Fibroblast of lung (primary cell): ENCODE data around the gene OGG1. TPM values are rescaled to one million over a fixed set of nuclear protein-coding genes. Genes with fewer than 3 reads are reported as not detected.
"Not testable (repeated sequence)": the region's sequence is repeated elsewhere in the genome, so short reads cannot be mapped to it uniquely, and the experiment has no call there.

Experiments
- DNase-seq, 2 donors: peaks; one replicate each; pipeline versions ENCODE4 v3.0.0 to v3.0.0-alpha.2; 2010; ENCODE audit warnings: low read depth in 2 of 2
- H2AFZ ChIP-seq: 2 replicates; pipeline ENCODE4 v1.5.1; 2012; ENCODE audit warnings: low read length, control low read depth, inconsistent platforms
- H3K27ac ChIP-seq: 2 replicates; pipeline ENCODE4 v1.5.1; 2011; ENCODE audit warnings: low read length, control low read depth; ENCODE audit not compliant: insufficient read depth
- H3K27me3 ChIP-seq: 2 replicates; pipeline ENCODE4 v1.5.1; 2011; ENCODE audit warnings: mild to moderate bottlenecking, low read length; ENCODE audit not compliant: control insufficient read depth, insufficient read depth
- H3K36me3 ChIP-seq: 2 replicates; pipeline ENCODE4 v1.5.1; 2011; ENCODE audit warnings: low read length; ENCODE audit not compliant: control insufficient read depth, insufficient read depth
- H3K4me1 ChIP-seq: 2 replicates; pipeline ENCODE4 v1.5.1; 2011; ENCODE audit warnings: low read length; ENCODE audit not compliant: control insufficient read depth, insufficient read depth; ENCODE audit errors: extremely low read depth
- H3K4me2 ChIP-seq: 2 replicates; pipeline ENCODE4 v1.5.1; 2011; ENCODE audit warnings: low read length, control low read depth; ENCODE audit not compliant: insufficient read depth; ENCODE audit errors: extremely low read depth
- H3K4me3 ChIP-seq, 4 experiments: fragments of 200-600 bp in 1 of 4; sonication (generic) in 1 of 4; replicated peaks in 1 of 4; 2 replicates each; pipeline ENCODE4 v1.5.1; 2011 to 2016; ENCODE audit warnings: low read length in 4 of 4, low read depth in 3 of 4, mild to moderate bottlenecking in 3 of 4, control low read depth in 2 of 4, inconsistent platforms in 1 of 4, mixed read lengths in 1 of 4; ENCODE audit not compliant: insufficient read depth in 1 of 4; ENCODE audit errors: control extremely low read depth in 1 of 4
- H3K79me2 ChIP-seq: 2 replicates; pipeline ENCODE4 v1.5.1; 2012; ENCODE audit warnings: mild to moderate bottlenecking, low read length, inconsistent platforms; ENCODE audit not compliant: control insufficient read depth, insufficient read depth
- H3K9ac ChIP-seq: 2 replicates; pipeline ENCODE4 v1.5.1; 2011; ENCODE audit warnings: mild to moderate bottlenecking, low read length, control low read depth; ENCODE audit not compliant: insufficient read depth
- H3K9me3 ChIP-seq: 2 replicates; pipeline ENCODE4 v1.5.1; 2012; ENCODE audit warnings: low read depth, low read length; ENCODE audit not compliant: control insufficient read depth, insufficient read depth
- H4K20me1 ChIP-seq: 2 replicates; pipeline ENCODE4 v1.5.1; 2011; ENCODE audit warnings: low read length; ENCODE audit not compliant: control insufficient read depth, insufficient read depth; ENCODE audit errors: extremely low read depth
- CTCF ChIP-seq, 2 donors: IDR thresholded peaks in 1 of 2; conservative IDR thresholded peaks in 1 of 2; 1 replicate in 1 of 2; 2 replicates in 1 of 2; pipeline ENCODE4 v1.5.1; 2011 to 2012; ENCODE audit warnings: low read length in 2 of 2, control low read depth in 1 of 2, inconsistent platforms in 1 of 2, low read depth in 1 of 2, mild to moderate bottlenecking in 1 of 2
- EZH2 ChIP-seq: IDR thresholded peaks from 2 replicates; pipeline ENCODE4 v1.5.1; 2012; ENCODE audit warnings: low read length, control low read depth, mild to moderate bottlenecking; ENCODE audit errors: missing control alignments
- polyA plus RNA-seq, 2 donors: library from polyadenylated mRNA; depleted of rRNA in 1 of 2; stranded (reverse) in 1 of 2; unstranded in 1 of 2; fragments of >200 nt; gene quantifications; 2 replicates each; pipeline ENCODE4 v1.2.1, GENCODE V29; 2011 to 2012; ENCODE audit warnings: missing spikeins in 1 of 2
- total RNA-seq: library from RNA; depleted of rRNA; stranded (reverse); fragments of >200 nt; gene quantifications from 2 replicates; pipeline ENCODE4 v1.2.1, GENCODE V29; 2014

The OGG1 gene
- total and polyA plus RNA-seq, 2 donors (not counting 1 experiment from before 2014, with no cell fraction given): 20.1 to 24.4 TPM

GRCh38 chr3:9769426-9770275, 19.9 kb downstream of the OGG1 start, which contains the start of gene CAMK1:
Gene CAMK1 (minus strand): TSS chr3:9769947. CDS start chr3:9767749, 2,198 bp downstream.
- peak within 1 kb of the TSS; percentile 76 for H3K4me2 ChIP-seq
- H3K27ac ChIP-seq: peak within 1 kb of the TSS; percentile 46
- H4K20me1 ChIP-seq: no peaks in the 10 kb centered on the region
- H3K9me3 ChIP-seq: no peaks in the 10 kb centered on the region
- H3K36me3 ChIP-seq: no peaks in the 10 kb centered on the region
- H3K27me3 ChIP-seq: no peaks in the 10 kb centered on the region
- H3K4me3 ChIP-seq: peak within 1 kb of the TSS; percentile 62 to 82 (median 70)
- peaks cover 8% of the 10 kb centered on the region for H3K79me2 ChIP-seq
- DNase-seq: peak; percentile 65 to 69
- H3K9ac ChIP-seq: peak within 1 kb of the TSS; percentile 74
- H2AFZ ChIP-seq: peak within 1 kb of the TSS; percentile 73
- peaks cover 10% of the 10 kb centered on the region for H3K4me1 ChIP-seq
- TF ChIP-seq CTCF (conservative IDR thresholded peaks at IDR 0.05 in 1 of 2, IDR thresholded peaks at IDR 0.05 in 1 of 2; ENCODE audit: low read depth in 1 of 2, low read length in 2 of 2): no peak
- TF ChIP-seq EZH2: no peak

- Histone ChIP-seq H4K20me1 (no peaks in the 10 kb centered on the region), H3K27ac (peak overlapping the region; percentile 46), H3K4me2 (peak overlapping the region; percentile 76), H3K27me3 (no peaks in the 10 kb centered on the region), H3K9ac (peak overlapping the region; percentile 74), H3K79me2 (peaks cover 8% of the 10 kb centered on the region), H2AFZ (peak overlapping the region; percentile 73), H3K4me3 (peak overlapping the region; percentile 62 to 78 (median 67)), H3K36me3 (no peaks in the 10 kb centered on the region), H3K9me3 (no peaks in the 10 kb centered on the region), H3K4me1 (peaks cover 10% of the 10 kb centered on the region)
- TF ChIP-seq EZH2: no peak
- TF ChIP-seq CTCF (conservative IDR thresholded peaks at IDR 0.05 in 1 of 2, IDR thresholded peaks at IDR 0.05 in 1 of 2; ENCODE audit: low read depth in 1 of 2, low read length in 2 of 2): no peak
- DNase-seq: peak in 1 of 2 donors; percentile 88
Observed at GRCh38 chr3:9770276-9770812, 20.6 kb downstream of the OGG1 start.

- H3K27ac ChIP-seq, H3K36me3 ChIP-seq, H3K79me2 ChIP-seq, H4K20me1 ChIP-seq, H3K27me3 ChIP-seq, H3K4me2 ChIP-seq, DNase-seq, H3K9me3 ChIP-seq, H3K4me3 ChIP-seq, H3K9ac ChIP-seq, H2AFZ ChIP-seq: not testable (repeated sequence)
- peaks cover 10% of the 10 kb centered on the region for H3K4me1 ChIP-seq
Observed at GRCh38 chr3:9771007-9771406, 21.3 kb downstream of the OGG1 start.
